ENCODE results near the gene ANKS1B.

The ANKS1B gene

GRCh38 chr12:99195474-99195873 is 789.3 kb downstream of the ANKS1B start:
- Mint-ChIP-seq H3K4me1 (ENCODE audit: low read depth) (no peaks in the 10 kb centered on the region), H3K27ac (no peak overlapping the region), H3K9me3 (no peaks in the 10 kb centered on the region), H3K4me3 (no peak overlapping the region), H3K36me3 (ENCODE audit: low read depth) (no peaks in the 10 kb centered on the region), H3K27me3 (no peaks in the 10 kb centered on the region)
- intact Hi-C loops (cut with micrococcal nuclease), result no loop called here

GRCh38 chr12:99192489-99192888 is 792.2 kb downstream of the ANKS1B start:
- no peaks in the 10 kb centered on the region for H3K36me3 Mint-ChIP-seq (ENCODE audit: low read depth)
- H3K4me3 Mint-ChIP-seq, result no peak overlapping the region
- H3K27me3 Mint-ChIP-seq, result peaks cover 1% of the 10 kb centered on the region
- H3K4me1 Mint-ChIP-seq (ENCODE audit: low read depth), result no peaks in the 10 kb centered on the region
- H3K27ac Mint-ChIP-seq, result no peak overlapping the region
- intact Hi-C loops (cut with micrococcal nuclease), result no loop called here
- H3K9me3 Mint-ChIP-seq, result peaks cover 16% of the 10 kb centered on the region

- intact Hi-C loops (cut with micrococcal nuclease), result no loop called here
- Mint-ChIP-seq H3K27ac (no peak overlapping the region), H3K4me1 (ENCODE audit: low read depth) (no peaks in the 10 kb centered on the region)
Measured at GRCh38 chr12:99176871-99177270, 807.9 kb downstream of the ANKS1B start.

GRCh38 chr12:99170461-99170860 is 814.3 kb downstream of the ANKS1B start:
- no peak overlapping the region for H3K27ac Mint-ChIP-seq
- no peaks in the 10 kb centered on the region for H3K27me3 Mint-ChIP-seq
- no peak overlapping the region for H3K4me3 Mint-ChIP-seq
- peaks cover 9% of the 10 kb centered on the region for H3K9me3 Mint-ChIP-seq
- H3K36me3 Mint-ChIP-seq (ENCODE audit: low read depth), result no peaks in the 10 kb centered on the region
- no peaks in the 10 kb centered on the region for H3K4me1 Mint-ChIP-seq (ENCODE audit: low read depth)
- intact Hi-C loops (cut with micrococcal nuclease), result no loop called here

More at GRCh38 chr12:99176871-99177270, 807.9 kb downstream of the ANKS1B start:
- H3K9me3 Mint-ChIP-seq, result peaks cover 5% of the 10 kb centered on the region
- H3K27me3 Mint-ChIP-seq, result no peaks in the 10 kb centered on the region
- no peak overlapping the region for H3K4me3 Mint-ChIP-seq
- no peaks in the 10 kb centered on the region for H3K36me3 Mint-ChIP-seq (ENCODE audit: low read depth)

GRCh38 chr12:99170037-99170436 is 814.7 kb downstream of the ANKS1B start:
- Mint-ChIP-seq H3K27ac (no peak overlapping the region), H3K27me3 (no peaks in the 10 kb centered on the region), H3K36me3 (ENCODE audit: low read depth) (no peaks in the 10 kb centered on the region), H3K4me3 (no peak overlapping the region), H3K4me1 (ENCODE audit: low read depth) (no peaks in the 10 kb centered on the region), H3K9me3 (peaks cover 9% of the 10 kb centered on the region)
- intact Hi-C loops (cut with micrococcal nuclease), result no loop called here

GRCh38 chr12:99157946-99158345 is 826.8 kb downstream of the ANKS1B start:
- H3K27ac Mint-ChIP-seq, result no peak overlapping the region
- intact Hi-C loops (cut with micrococcal nuclease), result no loop called here
- H3K4me1 Mint-ChIP-seq (ENCODE audit: low read depth), result peaks cover 6% of the 10 kb centered on the region
- H3K9me3 Mint-ChIP-seq, result peaks cover 10% of the 10 kb centered on the region
- H3K27me3 Mint-ChIP-seq, result peaks cover 35% of the 10 kb centered on the region
- H3K4me3 Mint-ChIP-seq, result no peak overlapping the region
- no peaks in the 10 kb centered on the region for H3K36me3 Mint-ChIP-seq (ENCODE audit: low read depth)

GRCh38 chr12:99154983-99155336 is 829.8 kb downstream of the ANKS1B start:
- Mint-ChIP-seq H3K36me3 (ENCODE audit: low read depth) (no peaks in the 10 kb centered on the region), H3K4me1 (ENCODE audit: low read depth) (peaks cover 6% of the 10 kb centered on the region), H3K4me3 (no peak overlapping the region), H3K9me3 (peaks cover 6% of the 10 kb centered on the region), H3K27ac (no peak overlapping the region), H3K27me3 (peaks cover 40% of the 10 kb centered on the region)
- intact Hi-C loops (cut with micrococcal nuclease), result no loop called here

GRCh38 chr12:99154216-99154982 is 830.3 kb downstream of the ANKS1B start:
- intact Hi-C loops (cut with micrococcal nuclease), result no loop called here
- Mint-ChIP-seq H3K36me3 (ENCODE audit: low read depth) (no peaks in the 10 kb centered on the region), H3K9me3 (peaks cover under 1% of the 10 kb centered on the region), H3K4me3 (no peak overlapping the region), H3K27me3 (peaks cover 42% of the 10 kb centered on the region), H3K4me1 (ENCODE audit: low read depth) (peaks cover 6% of the 10 kb centered on the region), H3K27ac (no peak overlapping the region)

GRCh38 chr12:99153293-99153692 is 831.4 kb downstream of the ANKS1B start:
- Mint-ChIP-seq H3K27ac (no peak overlapping the region), H3K9me3 (no peaks in the 10 kb centered on the region), H3K4me1 (ENCODE audit: low read depth) (peaks cover 6% of the 10 kb centered on the region), H3K36me3 (ENCODE audit: low read depth) (no peaks in the 10 kb centered on the region), H3K27me3 (peaks cover 40% of the 10 kb centered on the region), H3K4me3 (no peak overlapping the region)
- intact Hi-C loops (cut with micrococcal nuclease), result no loop called here

GRCh38 chr12:99152337-99152736 is 832.4 kb downstream of the ANKS1B start:
- intact Hi-C loops (cut with micrococcal nuclease), result no loop called here
- Mint-ChIP-seq H3K4me3 (no peak overlapping the region), H3K27ac (no peak overlapping the region), H3K36me3 (ENCODE audit: low read depth) (no peaks in the 10 kb centered on the region), H3K9me3 (no peaks in the 10 kb centered on the region), H3K27me3 (peaks cover 37% of the 10 kb centered on the region), H3K4me1 (ENCODE audit: low read depth) (peaks cover 6% of the 10 kb centered on the region)

GRCh38 chr12:99151744-99152143 is 833.0 kb downstream of the ANKS1B start:
- intact Hi-C loops (cut with micrococcal nuclease), result no loop called here
- Mint-ChIP-seq H3K9me3 (no peaks in the 10 kb centered on the region), H3K4me3 (no peak overlapping the region), H3K4me1 (ENCODE audit: low read depth) (peaks cover 6% of the 10 kb centered on the region), H3K36me3 (ENCODE audit: low read depth) (no peaks in the 10 kb centered on the region), H3K27ac (no peak overlapping the region), H3K27me3 (peaks cover 36% of the 10 kb centered on the region)

- H3K9me3 Mint-ChIP-seq, result no peaks in the 10 kb centered on the region
- intact Hi-C loops (cut with micrococcal nuclease), result no loop called here
- no peak overlapping the region for H3K27ac Mint-ChIP-seq
- H3K4me1 Mint-ChIP-seq (ENCODE audit: low read depth), result peaks cover 9% of the 10 kb centered on the region
- H3K36me3 Mint-ChIP-seq (ENCODE audit: low read depth), result no peaks in the 10 kb centered on the region
- H3K27me3 Mint-ChIP-seq, result peaks cover 10% of the 10 kb centered on the region
- no peak overlapping the region for H3K4me3 Mint-ChIP-seq
Measured at GRCh38 chr12:99147130-99147529, 837.6 kb downstream of the ANKS1B start.

- peaks cover 11% of the 10 kb centered on the region for H3K4me1 Mint-ChIP-seq (ENCODE audit: low read depth)
- no peak overlapping the region for H3K4me3 Mint-ChIP-seq
- no peaks in the 10 kb centered on the region for H3K9me3 Mint-ChIP-seq
- no peaks in the 10 kb centered on the region for H3K36me3 Mint-ChIP-seq (ENCODE audit: low read depth)
- H3K27ac Mint-ChIP-seq, result no peak overlapping the region
- intact Hi-C loops (cut with micrococcal nuclease), result no loop called here
- peaks cover 10% of the 10 kb centered on the region for H3K27me3 Mint-ChIP-seq
Measured at GRCh38 chr12:99146730-99147129, 838.0 kb downstream of the ANKS1B start.

- Mint-ChIP-seq H3K9me3 (no peaks in the 10 kb centered on the region), H3K4me3 (no peak overlapping the region), H3K4me1 (ENCODE audit: low read depth) (peaks cover 11% of the 10 kb centered on the region), H3K27ac (no peak overlapping the region), H3K27me3 (peaks cover 10% of the 10 kb centered on the region), H3K36me3 (ENCODE audit: low read depth) (no peaks in the 10 kb centered on the region)
- intact Hi-C loops (cut with micrococcal nuclease), result no loop called here
Measured at GRCh38 chr12:99146185-99146584, 838.6 kb downstream of the ANKS1B start.

- intact Hi-C loops (cut with micrococcal nuclease), result no loop called here
- Mint-ChIP-seq H3K9me3 (no peaks in the 10 kb centered on the region), H3K27ac (no peak overlapping the region), H3K4me3 (no peak overlapping the region), H3K36me3 (ENCODE audit: low read depth) (no peaks in the 10 kb centered on the region), H3K27me3 (peaks cover 6% of the 10 kb centered on the region), H3K4me1 (ENCODE audit: low read depth) (peaks cover 26% of the 10 kb centered on the region)
Measured at GRCh38 chr12:99142651-99143050, 842.1 kb downstream of the ANKS1B start.

Measured in dendritic cell treated with granulocyte-macrophage colony-stimulating factor and Interleukin-4, amounts not matched to agents 40 ng/mL and 50 ng/mL, for 4 days (primary cell).